Measurements from ENCODE around the gene NTHL1.
A peak's percentile ranks its signal among the peaks of the same experiment; 100 is the strongest.
"Not testable (repeated sequence)": the region's sequence is repeated elsewhere in the genome, so short reads cannot be mapped to it uniquely, and the experiment has no call there.

Gene NTHL1

GRCh38 chr16:2028146-2028545, 19.5 kb downstream of the NTHL1 start:
- no peak for DNase-seq (ENCODE audit: low read depth in 2 of 2)

- DNase-seq (ENCODE audit: low read depth in 2 of 2), result no peak
Observed at GRCh38 chr16:2027024-2028010, 20.3 kb downstream of the NTHL1 start.

- DNase-seq (ENCODE audit: low read depth in 2 of 2), result no peak
Observed at GRCh38 chr16:2026461-2027023, 21.1 kb downstream of the NTHL1 start, which contains the start of gene NHERF2. Gene NHERF2 (plus strand): TSS chr16:2026902. CDS start chr16:2027006, 104 bp downstream.

GRCh38 chr16:2025878-2026460, 21.7 kb downstream of the NTHL1 start:
- DNase-seq (ENCODE audit: low read depth in 2 of 2), result no peak

- DNase-seq (ENCODE audit: low read depth in 2 of 2), result no peak
Observed at GRCh38 chr16:2025251-2025650, 22.4 kb downstream of the NTHL1 start.

- no peak for DNase-seq (ENCODE audit: low read depth in 2 of 2)
Observed at GRCh38 chr16:2024032-2024420, 23.6 kb downstream of the NTHL1 start.

- DNase-seq (ENCODE audit: low read depth in 2 of 2), result no peak
Observed at GRCh38 chr16:2023092-2024031, 24.3 kb downstream of the NTHL1 start.

- no peak for DNase-seq (ENCODE audit: low read depth in 2 of 2)
Observed at GRCh38 chr16:2022723-2023091, 24.9 kb downstream of the NTHL1 start.

- no peak for DNase-seq (ENCODE audit: low read depth in 2 of 2)
Observed at GRCh38 chr16:2019921-2020831, 27.5 kb downstream of the NTHL1 start.

GRCh38 chr16:2019518-2019920, 28.1 kb downstream of the NTHL1 start, which contains the start of gene NPW:
Gene NPW (plus strand): TSS chr16:2019785.
- no peak for DNase-seq (ENCODE audit: low read depth in 2 of 2)

- no peak for DNase-seq (ENCODE audit: low read depth in 2 of 2)
Observed at GRCh38 chr16:2016407-2016922, 31.2 kb downstream of the NTHL1 start.

- DNase-seq (ENCODE audit: low read depth in 2 of 2), result no peak
Observed at GRCh38 chr16:2015947-2016208, 31.8 kb downstream of the NTHL1 start.

GRCh38 chr16:2015117-2015946, 32.3 kb downstream of the NTHL1 start:
- DNase-seq (ENCODE audit: low read depth in 2 of 2), result no peak

- no peak for DNase-seq (ENCODE audit: low read depth in 2 of 2)
Observed at GRCh38 chr16:2013527-2013926, 34.1 kb downstream of the NTHL1 start.

- DNase-seq (ENCODE audit: low read depth in 2 of 2), result not testable (repeated sequence)
Observed at GRCh38 chr16:2011726-2012125, 35.9 kb downstream of the NTHL1 start.

GRCh38 chr16:2009791-2010510, 37.7 kb downstream of the NTHL1 start, which contains the start of gene ZNF598:
Gene ZNF598 (minus strand): TSS chr16:2009821.
- DNase-seq (ENCODE audit: low read depth in 2 of 2), result peak; percentile 66 to 68

GRCh38 chr16:2009164-2009711, 38.4 kb downstream of the NTHL1 start:
- no peak for DNase-seq (ENCODE audit: low read depth in 2 of 2)

GRCh38 chr16:2008631-2009163, 38.9 kb downstream of the NTHL1 start:
- DNase-seq (ENCODE audit: low read depth in 2 of 2), result no peak
